IPS-18c (cell line): ENCODE measurements around the gene EFHC1.
"Not testable (repeated sequence)": the region's sequence is repeated elsewhere in the genome, so short reads cannot be mapped to it uniquely, and the experiment has no call there.

ENCODE experiments used
- H3K4me3 ChIP-seq: 2 replicates; pipeline ENCODE4 v1.7.0; 2013; ENCODE audit warnings: low read depth, mild to moderate bottlenecking, low read length, moderate library complexity; ENCODE audit not compliant: insufficient read depth
- H3K9me3 ChIP-seq: one replicate; pipeline ENCODE4 v1.6.1; 2013; ENCODE audit warnings: mild to moderate bottlenecking, low read length, moderate library complexity; ENCODE audit not compliant: control insufficient read depth, insufficient read depth

Gene EFHC1

DNA sequence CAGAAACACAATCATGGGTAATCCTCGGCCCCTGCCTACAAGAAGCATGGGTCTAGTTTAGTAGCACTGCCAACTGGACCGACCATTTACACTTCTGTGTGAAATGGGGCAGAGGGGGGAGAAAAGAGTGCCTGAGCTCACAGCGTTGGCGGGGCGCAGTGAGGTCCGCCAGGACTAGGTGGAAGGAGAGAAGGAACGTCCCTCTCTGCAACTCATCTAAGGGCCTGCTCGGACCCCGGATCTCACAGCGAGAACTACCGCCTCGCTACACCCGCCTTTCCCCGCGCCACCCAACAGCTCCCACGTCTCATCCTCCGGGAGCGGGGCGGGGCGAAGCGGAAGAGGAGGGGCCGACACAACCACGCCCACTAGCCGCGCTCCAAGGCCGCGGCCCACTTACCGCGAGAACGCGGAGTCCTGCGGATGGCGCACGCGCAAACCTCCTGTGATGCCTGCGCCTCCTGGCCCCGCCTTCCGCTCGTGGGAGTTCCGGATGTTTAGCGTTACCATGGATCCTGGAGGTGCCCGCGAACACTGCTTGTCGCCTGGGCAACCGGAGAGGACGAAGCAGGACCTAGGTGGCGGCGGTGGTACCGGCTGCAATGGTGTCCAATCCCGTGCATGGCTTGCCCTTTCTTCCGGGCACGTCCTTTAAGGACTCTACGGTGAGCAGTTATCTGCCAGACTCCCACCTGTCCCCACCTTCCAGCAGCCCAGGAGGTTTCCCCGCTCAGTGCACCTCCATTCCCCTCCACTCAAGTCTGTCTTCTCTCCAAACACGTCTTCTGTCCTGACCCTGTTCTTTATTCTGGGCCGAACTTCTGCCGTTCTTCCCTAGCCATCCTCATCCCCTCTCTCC, at the start of gene EFHC1:
EFHC1 (plus strand) TSS at position 534 of the 859 bp plus-strand sequence; CDS start at position 603, 69 bp downstream.
- Histone ChIP-seq H3K4me3 (peak within 1 kb of the TSS; percentile 75), H3K9me3 (no peaks in the 10 kb centered on the region)

GRCh38 chr6:52371656-52372191, 48.4 kb upstream of the EFHC1 start:
- no peaks in the 10 kb centered on the region for H3K9me3 ChIP-seq
- H3K4me3 ChIP-seq = no peak overlapping the region

GRCh38 chr6:52373151-52373690, 46.9 kb upstream of the EFHC1 start:
- Histone ChIP-seq H3K9me3 (no peaks in the 10 kb centered on the region), H3K4me3 (no peak overlapping the region)

- Histone ChIP-seq H3K4me3 (no peak overlapping the region), H3K9me3 (no peaks in the 10 kb centered on the region)
Observed at GRCh38 chr6:52374247-52374646, 45.9 kb upstream of the EFHC1 start.

DNA sequence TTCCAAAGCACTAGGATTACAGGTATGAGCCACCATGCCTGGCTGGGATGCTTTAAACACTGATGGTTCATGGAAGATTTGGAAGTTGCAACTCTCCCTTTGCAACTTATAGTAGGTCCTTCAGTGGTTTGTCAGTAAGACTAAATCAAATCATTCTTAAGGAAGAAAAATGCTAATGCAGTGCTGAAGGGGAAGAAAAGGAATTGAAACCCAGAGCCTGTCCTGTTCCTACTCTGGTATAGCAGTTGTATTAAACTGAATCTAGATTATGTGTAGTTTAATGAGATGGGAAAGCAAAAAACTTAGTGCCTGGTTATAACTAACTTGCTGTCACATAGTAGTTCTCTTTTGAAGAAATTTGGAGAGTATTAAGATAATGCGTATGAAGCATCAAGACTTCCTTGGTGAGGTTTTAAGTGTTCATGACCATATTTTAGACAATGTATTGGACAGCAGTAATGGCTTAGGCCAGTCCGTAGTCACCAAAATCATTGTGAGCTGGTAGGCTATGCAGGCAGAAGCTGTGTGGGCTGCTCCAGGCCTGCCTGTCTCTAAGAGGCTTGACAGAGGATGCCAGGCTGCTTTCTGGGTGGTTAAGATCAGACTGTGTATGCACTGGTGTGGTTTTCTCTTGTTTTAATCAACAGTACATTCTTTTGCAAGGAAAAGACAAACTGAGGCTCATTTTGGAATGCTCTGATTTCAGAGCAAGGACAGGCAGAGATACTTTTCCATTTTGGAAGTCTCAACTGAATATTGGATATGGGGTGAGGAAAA, 44.2 kb upstream of the EFHC1 start:
- no peak overlapping the region for H3K4me3 ChIP-seq

DNA sequence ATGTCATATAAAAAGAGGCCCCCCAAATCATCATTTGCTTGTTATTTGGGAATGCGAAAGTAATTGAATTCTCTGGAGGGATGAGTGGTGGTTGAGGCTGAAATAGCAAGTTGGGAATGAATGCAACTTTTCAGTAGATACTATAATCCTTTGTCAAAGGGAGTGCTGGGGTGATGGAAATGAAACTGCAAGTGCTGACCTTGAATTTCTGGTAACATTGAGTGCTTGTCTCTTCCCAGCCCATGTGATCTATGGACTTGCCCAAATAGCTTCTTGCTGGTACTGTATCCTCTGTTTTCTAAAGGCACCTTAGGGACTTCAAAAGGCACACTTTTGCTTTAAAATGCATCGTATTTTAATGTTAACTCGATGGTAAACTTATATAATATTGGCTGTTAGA, 43.4 kb upstream of the EFHC1 start:
- no peak overlapping the region for H3K4me3 ChIP-seq
- H3K9me3 ChIP-seq = no peaks in the 10 kb centered on the region

More for the DNA sequence above, 44.2 kb upstream of the EFHC1 start:
- H3K9me3 ChIP-seq = no peaks in the 10 kb centered on the region

DNA sequence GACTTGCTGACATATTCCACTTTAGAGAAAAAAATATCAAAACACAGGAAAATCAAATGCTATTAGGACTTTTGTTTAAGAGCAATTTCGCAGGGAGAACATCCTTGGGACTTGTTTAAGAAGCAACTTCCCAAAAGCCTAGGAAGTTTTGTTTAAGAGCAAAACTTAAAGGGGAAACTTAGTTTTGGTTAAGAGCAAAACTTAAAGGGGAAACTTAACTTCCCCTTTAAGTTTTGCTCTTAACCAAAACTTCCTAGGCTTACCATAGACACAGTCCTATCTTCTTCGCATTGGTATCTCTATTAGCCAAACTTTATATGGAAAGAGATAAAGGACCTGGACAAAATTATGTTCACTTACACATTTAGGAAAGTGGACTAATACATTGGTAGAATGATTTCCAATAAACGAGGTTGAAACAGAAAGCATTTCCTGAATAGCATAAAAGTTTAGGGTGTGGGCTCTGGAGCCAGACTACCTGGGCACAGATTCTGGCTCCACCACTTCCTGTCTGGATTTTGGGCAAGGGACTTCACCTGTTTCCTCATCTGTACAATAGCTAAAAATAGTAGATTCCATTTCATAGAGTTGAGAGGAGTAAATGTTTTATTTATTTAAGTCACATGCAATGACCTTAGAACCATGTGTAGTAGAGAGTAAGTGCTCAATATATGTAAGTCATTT, 42.5 kb upstream of the EFHC1 start:
- no peak overlapping the region for H3K4me3 ChIP-seq

DNA sequence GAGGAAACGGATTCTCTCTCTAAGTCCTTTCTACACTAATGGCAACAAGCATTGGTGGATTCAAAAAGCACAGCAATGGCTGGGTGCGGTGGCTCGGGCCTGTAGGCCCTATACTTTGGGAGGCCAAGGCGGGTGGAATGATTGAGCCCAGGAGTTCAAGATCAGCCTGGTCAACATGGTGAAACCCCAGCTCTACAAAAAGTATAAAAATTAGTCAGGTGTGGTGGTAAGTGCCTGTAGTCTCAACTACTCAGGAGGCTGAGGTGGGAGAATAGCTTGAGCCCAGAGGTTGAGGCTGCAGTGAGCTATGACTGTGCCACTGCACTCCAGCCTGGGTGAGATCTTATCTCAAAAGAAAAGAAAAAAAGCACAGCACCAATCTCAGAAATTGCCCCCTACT, 38.9 kb upstream of the EFHC1 start:
- Histone ChIP-seq H3K9me3 (no peaks in the 10 kb centered on the region), H3K4me3 (no peak overlapping the region)

More for the DNA sequence above, 42.5 kb upstream of the EFHC1 start:
- no peaks in the 10 kb centered on the region for H3K9me3 ChIP-seq

GRCh38 chr6:52384145-52384766, 35.9 kb upstream of the EFHC1 start:
- H3K9me3 ChIP-seq = no peaks in the 10 kb centered on the region
- no peak overlapping the region for H3K4me3 ChIP-seq

DNA sequence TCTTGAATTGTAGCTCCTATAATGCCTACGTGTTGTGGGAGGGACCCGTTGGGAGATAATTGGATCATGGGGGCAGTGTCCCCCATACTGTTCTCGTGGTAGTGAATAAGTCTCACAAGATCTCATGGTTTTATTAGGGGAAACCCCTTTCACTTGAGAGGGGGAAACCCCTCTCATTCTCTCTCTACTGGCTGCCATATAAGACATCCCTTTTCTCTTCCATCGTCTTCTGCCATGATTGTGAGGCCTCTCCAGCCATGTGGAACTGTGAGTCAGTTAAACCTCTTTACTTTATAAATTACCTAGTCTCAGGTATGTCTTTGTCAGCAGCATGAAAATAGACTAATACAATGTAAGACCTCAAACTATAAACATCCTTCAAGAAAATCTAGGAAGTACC, 35.1 kb upstream of the EFHC1 start:
- Histone ChIP-seq H3K9me3 (no peaks in the 10 kb centered on the region), H3K4me3 (no peak overlapping the region)

- not testable (repeated sequence) for H3K4me3 ChIP-seq, H3K9me3 ChIP-seq
Observed at GRCh38 chr6:52388119-52388518, 32.0 kb upstream of the EFHC1 start.

DNA sequence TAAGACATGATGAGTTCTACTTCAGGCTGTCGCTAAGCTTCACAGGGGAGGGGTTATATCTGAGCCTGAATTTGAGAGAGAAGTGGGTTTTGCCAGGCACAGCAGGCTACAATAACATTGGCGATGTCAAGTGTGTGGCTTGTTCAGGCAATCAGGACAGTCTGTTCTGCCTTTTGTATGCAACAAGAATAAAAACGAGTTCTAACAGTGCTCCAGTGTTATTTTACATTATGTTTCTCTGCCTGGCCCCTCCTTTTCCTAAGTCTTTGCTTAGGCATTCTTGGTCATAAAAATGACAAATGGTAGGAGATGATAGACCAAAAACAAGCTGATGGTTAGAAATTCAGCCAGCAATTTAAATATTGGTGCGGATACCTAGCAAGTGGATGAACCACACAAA, 31.4 kb upstream of the EFHC1 start:
- H3K4me3 ChIP-seq = no peak overlapping the region
- H3K9me3 ChIP-seq = no peaks in the 10 kb centered on the region

DNA sequence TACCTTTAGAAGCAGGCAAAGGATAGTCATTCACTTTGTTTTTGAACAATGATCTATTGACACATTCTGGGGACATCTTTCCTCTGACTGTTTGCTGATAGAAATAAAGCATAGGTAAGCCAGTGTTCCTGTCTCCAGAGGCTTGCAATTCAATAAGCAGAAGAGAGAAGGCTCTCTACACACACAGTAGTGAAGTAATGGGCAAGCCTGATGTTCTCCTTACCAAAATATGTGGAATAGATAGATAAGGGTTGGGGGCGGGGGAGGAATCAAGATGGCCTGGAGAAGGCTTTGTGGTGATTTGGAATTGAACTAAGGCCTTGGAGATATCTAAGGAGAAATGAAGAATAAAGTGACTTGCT, 30.9 kb upstream of the EFHC1 start:
- Histone ChIP-seq H3K4me3 (no peak overlapping the region), H3K9me3 (no peaks in the 10 kb centered on the region)

GRCh38 chr6:52389626-52390360, 30.3 kb upstream of the EFHC1 start:
- H3K4me3 ChIP-seq = no peak overlapping the region
- no peaks in the 10 kb centered on the region for H3K9me3 ChIP-seq

DNA sequence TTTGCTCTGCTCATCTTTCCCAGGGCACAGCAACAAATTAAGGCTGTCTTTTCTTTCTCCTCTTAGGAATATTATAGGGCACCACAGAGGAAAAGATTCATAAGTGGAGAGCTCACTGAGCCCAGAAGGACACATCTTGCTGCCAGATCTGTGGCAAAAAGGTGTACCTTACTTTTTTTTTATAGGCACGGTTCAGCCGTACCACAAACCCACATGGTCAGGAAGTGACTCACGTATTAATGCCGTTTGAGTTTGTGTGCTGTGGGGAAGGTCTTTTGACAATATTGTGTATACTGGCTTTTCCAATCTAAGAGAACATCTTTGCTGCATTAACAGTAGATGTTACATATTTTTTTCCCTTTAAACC, 29.8 kb upstream of the EFHC1 start:
- Histone ChIP-seq H3K9me3 (no peaks in the 10 kb centered on the region), H3K4me3 (no peak overlapping the region)

- Histone ChIP-seq H3K9me3 (no peaks in the 10 kb centered on the region), H3K4me3 (no peak overlapping the region)
Observed at GRCh38 chr6:52391599-52391998, 28.5 kb upstream of the EFHC1 start.
